ENCODE data around the gene CLCF1. TPM values are rescaled to one million over a fixed set of nuclear protein-coding genes. Genes with fewer than 3 reads are reported as not detected.

The CLCF1 gene
- total RNA-seq, 1 donor, result 4.7 TPM

- no peak overlapping the region for H3K4me3 ChIP-seq (ENCODE audit: low read depth, low read length)
- no peak for DNase-seq (ENCODE audit: low read depth)
- TF ChIP-seq CTCF (IDR thresholded peaks at IDR 0.05; ENCODE audit: insufficient read depth, low read depth, low read length), result no peak
These were observed 13.7 kb upstream of the CLCF1 start for GRCh38 chr11:67387069-67387468.

GRCh38 chr11:67384851-67385366, 11.5 kb upstream of the CLCF1 start:
- H3K4me3 ChIP-seq (ENCODE audit: low read depth, low read length), result no peak overlapping the region
- no peak for TF ChIP-seq CTCF (IDR thresholded peaks at IDR 0.05; ENCODE audit: insufficient read depth, low read depth, low read length)
- DNase-seq (ENCODE audit: low read depth), result no peak

- DNase-seq (ENCODE audit: low read depth), result peak; percentile 76
- peak; percentile 99 for TF ChIP-seq CTCF (IDR thresholded peaks at IDR 0.05; ENCODE audit: insufficient read depth, low read depth, low read length)
These were observed 9.1 kb upstream of the CLCF1 start for GRCh38 chr11:67382276-67383136.

GRCh38 chr11:67381244-67381972, 8.0 kb upstream of the CLCF1 start:
- no peak for TF ChIP-seq CTCF (IDR thresholded peaks at IDR 0.05; ENCODE audit: insufficient read depth, low read depth, low read length)
- H3K4me3 ChIP-seq (ENCODE audit: low read depth, low read length), result no peak overlapping the region
- DNase-seq (ENCODE audit: low read depth), result no peak

More at GRCh38 chr11:67382276-67383136, 9.1 kb upstream of the CLCF1 start:
- no peak overlapping the region for H3K4me3 ChIP-seq (ENCODE audit: low read depth, low read length)

- TF ChIP-seq CTCF (IDR thresholded peaks at IDR 0.05; ENCODE audit: insufficient read depth, low read depth, low read length), result no peak
- peak; percentile 73 for DNase-seq (ENCODE audit: low read depth)
- H3K4me3 ChIP-seq (ENCODE audit: low read depth, low read length), result no peak overlapping the region
These were observed 6.0 kb upstream of the CLCF1 start for GRCh38 chr11:67379061-67380058.

- TF ChIP-seq CTCF (IDR thresholded peaks at IDR 0.05; ENCODE audit: insufficient read depth, low read depth, low read length), result no peak
- no peak for DNase-seq (ENCODE audit: low read depth)
- no peak overlapping the region for H3K4me3 ChIP-seq (ENCODE audit: low read depth, low read length)
These were observed 5.1 kb upstream of the CLCF1 start for GRCh38 chr11:67378544-67378943.

Measured in fibroblast of villous mesenchyme (primary cell).